Measurements from ENCODE around the gene LRRTM4. TPM values are rescaled to one million over a fixed set of nuclear protein-coding genes. Genes with fewer than 3 reads are reported as not detected.

The LRRTM4 gene
- total and polyA plus RNA-seq, 10 of the 15 experiments (the other 5 are each of a cell fraction or from before 2014, with no cell fraction given), result 0.01 to 1.0 TPM; not detected in 8

DNA sequence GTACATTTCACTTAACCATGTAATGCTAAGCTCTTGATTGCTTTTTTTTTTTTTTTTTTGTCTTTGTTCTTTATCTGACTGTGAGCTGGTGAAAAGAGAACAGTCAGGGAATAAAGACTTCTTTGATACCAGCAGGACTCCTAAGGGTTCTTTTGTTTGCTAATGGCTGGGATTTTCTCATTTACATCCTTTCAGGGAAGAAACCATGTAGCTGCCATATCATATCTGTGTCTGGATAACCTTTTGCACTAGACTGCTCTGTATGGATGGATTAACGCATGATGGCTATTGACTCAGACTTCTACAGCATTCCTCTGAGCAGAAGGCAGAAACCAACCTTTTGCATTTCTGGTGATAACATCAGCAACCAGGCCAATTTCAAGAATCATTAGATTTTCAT is 504.0 kb downstream of the LRRTM4 start:
- TF ChIP-seq EGR1 (IDR thresholded peaks at IDR 0.05; ENCODE audit: borderline replicate concordance in 1 of 2, low read depth in 2 of 2, low read length in 2 of 2) (no peak), CHD2 (IDR thresholded peaks at IDR 0.05; ENCODE audit: borderline replicate concordance, low read depth, low read length) (no peak), SREBF1 (IDR thresholded peaks at IDR 0.05; ENCODE audit: low read length) (no peak), TBL1XR1 (IDR thresholded peaks at IDR 0.05; ENCODE audit: low read depth, low read length) (no peak), LARP7 (IDR thresholded peaks at IDR 0.05) (no peak), PAX8 (IDR thresholded peaks at IDR 0.05) (no peak)
- TF ChIP-seq, protein P1, sequence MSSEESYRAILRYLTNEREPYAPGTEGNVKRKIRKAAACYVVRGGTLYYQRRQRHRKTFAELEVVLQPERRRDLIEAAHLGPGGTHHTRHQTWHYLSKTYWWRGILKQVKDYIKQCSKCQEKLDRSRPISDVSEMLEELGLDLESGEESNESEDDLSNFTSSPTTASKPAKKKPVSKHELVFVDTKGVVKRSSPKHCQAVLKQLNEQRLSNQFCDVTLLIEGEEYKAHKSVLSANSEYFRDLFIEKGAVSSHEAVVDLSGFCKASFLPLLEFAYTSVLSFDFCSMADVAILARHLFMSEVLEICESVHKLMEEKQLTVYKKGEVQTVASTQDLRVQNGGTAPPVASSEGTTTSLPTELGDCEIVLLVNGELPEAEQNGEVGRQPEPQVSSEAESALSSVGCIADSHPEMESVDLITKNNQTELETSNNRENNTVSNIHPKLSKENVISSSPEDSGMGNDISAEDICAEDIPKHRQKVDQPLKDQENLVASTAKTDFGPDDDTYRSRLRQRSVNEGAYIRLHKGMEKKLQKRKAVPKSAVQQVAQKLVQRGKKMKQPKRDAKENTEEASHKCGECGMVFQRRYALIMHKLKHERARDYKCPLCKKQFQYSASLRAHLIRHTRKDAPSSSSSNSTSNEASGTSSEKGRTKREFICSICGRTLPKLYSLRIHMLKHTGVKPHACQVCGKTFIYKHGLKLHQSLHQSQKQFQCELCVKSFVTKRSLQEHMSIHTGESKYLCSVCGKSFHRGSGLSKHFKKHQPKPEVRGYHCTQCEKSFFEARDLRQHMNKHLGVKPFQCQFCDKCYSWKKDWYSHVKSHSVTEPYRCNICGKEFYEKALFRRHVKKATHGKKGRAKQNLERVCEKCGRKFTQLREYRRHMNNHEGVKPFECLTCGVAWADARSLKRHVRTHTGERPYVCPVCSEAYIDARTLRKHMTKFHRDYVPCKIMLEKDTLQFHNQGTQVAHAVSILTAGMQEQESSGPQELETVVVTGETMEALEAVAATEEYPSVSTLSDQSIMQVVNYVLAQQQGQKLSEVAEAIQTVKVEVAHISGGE (CRISPR knock-in tag; IDR thresholded peaks at IDR 0.05), result no peak
- TF ChIP-seq, protein P2, sequence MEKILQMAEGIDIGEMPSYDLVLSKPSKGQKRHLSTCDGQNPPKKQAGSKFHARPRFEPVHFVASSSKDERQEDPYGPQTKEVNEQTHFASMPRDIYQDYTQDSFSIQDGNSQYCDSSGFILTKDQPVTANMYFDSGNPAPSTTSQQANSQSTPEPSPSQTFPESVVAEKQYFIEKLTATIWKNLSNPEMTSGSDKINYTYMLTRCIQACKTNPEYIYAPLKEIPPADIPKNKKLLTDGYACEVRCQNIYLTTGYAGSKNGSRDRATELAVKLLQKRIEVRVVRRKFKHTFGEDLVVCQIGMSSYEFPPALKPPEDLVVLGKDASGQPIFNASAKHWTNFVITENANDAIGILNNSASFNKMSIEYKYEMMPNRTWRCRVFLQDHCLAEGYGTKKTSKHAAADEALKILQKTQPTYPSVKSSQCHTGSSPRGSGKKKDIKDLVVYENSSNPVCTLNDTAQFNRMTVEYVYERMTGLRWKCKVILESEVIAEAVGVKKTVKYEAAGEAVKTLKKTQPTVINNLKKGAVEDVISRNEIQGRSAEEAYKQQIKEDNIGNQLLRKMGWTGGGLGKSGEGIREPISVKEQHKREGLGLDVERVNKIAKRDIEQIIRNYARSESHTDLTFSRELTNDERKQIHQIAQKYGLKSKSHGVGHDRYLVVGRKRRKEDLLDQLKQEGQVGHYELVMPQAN (conservative IDR thresholded peaks at IDR 0.05), result no peak
- TF ChIP-seq, protein P3, sequence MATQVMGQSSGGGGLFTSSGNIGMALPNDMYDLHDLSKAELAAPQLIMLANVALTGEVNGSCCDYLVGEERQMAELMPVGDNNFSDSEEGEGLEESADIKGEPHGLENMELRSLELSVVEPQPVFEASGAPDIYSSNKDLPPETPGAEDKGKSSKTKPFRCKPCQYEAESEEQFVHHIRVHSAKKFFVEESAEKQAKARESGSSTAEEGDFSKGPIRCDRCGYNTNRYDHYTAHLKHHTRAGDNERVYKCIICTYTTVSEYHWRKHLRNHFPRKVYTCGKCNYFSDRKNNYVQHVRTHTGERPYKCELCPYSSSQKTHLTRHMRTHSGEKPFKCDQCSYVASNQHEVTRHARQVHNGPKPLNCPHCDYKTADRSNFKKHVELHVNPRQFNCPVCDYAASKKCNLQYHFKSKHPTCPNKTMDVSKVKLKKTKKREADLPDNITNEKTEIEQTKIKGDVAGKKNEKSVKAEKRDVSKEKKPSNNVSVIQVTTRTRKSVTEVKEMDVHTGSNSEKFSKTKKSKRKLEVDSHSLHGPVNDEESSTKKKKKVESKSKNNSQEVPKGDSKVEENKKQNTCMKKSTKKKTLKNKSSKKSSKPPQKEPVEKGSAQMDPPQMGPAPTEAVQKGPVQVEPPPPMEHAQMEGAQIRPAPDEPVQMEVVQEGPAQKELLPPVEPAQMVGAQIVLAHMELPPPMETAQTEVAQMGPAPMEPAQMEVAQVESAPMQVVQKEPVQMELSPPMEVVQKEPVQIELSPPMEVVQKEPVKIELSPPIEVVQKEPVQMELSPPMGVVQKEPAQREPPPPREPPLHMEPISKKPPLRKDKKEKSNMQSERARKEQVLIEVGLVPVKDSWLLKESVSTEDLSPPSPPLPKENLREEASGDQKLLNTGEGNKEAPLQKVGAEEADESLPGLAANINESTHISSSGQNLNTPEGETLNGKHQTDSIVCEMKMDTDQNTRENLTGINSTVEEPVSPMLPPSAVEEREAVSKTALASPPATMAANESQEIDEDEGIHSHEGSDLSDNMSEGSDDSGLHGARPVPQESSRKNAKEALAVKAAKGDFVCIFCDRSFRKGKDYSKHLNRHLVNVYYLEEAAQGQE (IDR thresholded peaks at IDR 0.05; ENCODE audit: low read depth, low read length), result no peak
- no peak for ATAC-seq

More for the DNA sequence above, 504.0 kb downstream of the LRRTM4 start:
- in situ Hi-C loops (cut with MboI), result no loop called here
- no peaks in the 10 kb centered on the region for H3K4me1 ChIP-seq (ENCODE audit: control insufficient read depth, insufficient read depth, low read length)
- H3K4me2 ChIP-seq (ENCODE audit: control insufficient read depth, insufficient read depth), result no peak overlapping the region
- no peak overlapping the region for H3K9ac ChIP-seq (ENCODE audit: control insufficient read depth, insufficient read depth, low read length)
- no peaks in the 10 kb centered on the region for H3K9me3 ChIP-seq (replicated peaks; ENCODE audit: control insufficient read depth, insufficient read depth, low read length)
- no TSS peak for BruUV-seq (replicated peaks)
- ChIA-PET RAD21 (ENCODE audit: unreplicated experiment) (no interaction called here), CTCF (no interaction called here), POLR2A (interaction anchor here (0.6 kb wide), 1 partner anchor 604 kb away, joined by 3 read pairs; no protein-coding TSS in a partner anchor), SMC1A (ENCODE audit: uncharacterized antibody, unreplicated experiment) (interaction anchor here (0.9 to 1.1 kb wide), 2 partner anchors 10 to 15 kb away, joined by 3 read pairs; no protein-coding TSS in a partner anchor)
- no peaks in the 10 kb centered on the region for H3K27me3 ChIP-seq (replicated peaks in 1 of 2; ENCODE audit: control insufficient read depth in 2 of 2, insufficient read depth in 2 of 2, low read length in 1 of 2)
- no peak for DNase-seq (ENCODE audit: low read depth, low spot score)
- no peaks in the 10 kb centered on the region for H3K79me2 ChIP-seq (ENCODE audit: control insufficient read depth, insufficient read depth, low read length)
- no peaks in the 10 kb centered on the region for H3K36me3 ChIP-seq (ENCODE audit: control insufficient read depth in 2 of 2, insufficient read depth in 2 of 2, low read length in 1 of 2)
- H3K4me3 ChIP-seq, result no peak overlapping the region
- intact Hi-C loops (cut with micrococcal nuclease; ENCODE audit: unreplicated experiment), result no loop called here
- 0% methylated on average over 1 of the region's 1 CpG for WGBS (ENCODE audit: insufficient coverage, insufficient replicate concordance, low lambda C conversion rate, missing lambda C conversion rate)
- H2AFZ ChIP-seq (ENCODE audit: control insufficient read depth, low read depth, low read length), result no peak overlapping the region
- no peak for FAIRE-seq
- no peaks in the 10 kb centered on the region for H4K20me1 ChIP-seq (ENCODE audit: control insufficient read depth, insufficient read depth)
- H3K27ac ChIP-seq (ENCODE audit: control insufficient read depth, insufficient read depth), result no peak overlapping the region

Measured in GM12878 (cell line).